Measurements from ENCODE around the gene CFAP92. TPM values are rescaled to one million over a fixed set of nuclear protein-coding genes. Genes with fewer than 3 reads are reported as not detected.

The CFAP92 gene
- total RNA-seq, 1 donor from 2014 or later, result 0.52 TPM

- Mint-ChIP-seq H3K36me3 (ENCODE audit: low read depth, unreplicated experiment) (no peaks in the 10 kb centered on the region), H3K4me3 (ENCODE audit: unreplicated experiment) (no peak overlapping the region), H3K4me1 (ENCODE audit: low read depth, unreplicated experiment) (no peaks in the 10 kb centered on the region), H3K27me3 (ENCODE audit: low read depth, unreplicated experiment) (peaks cover 33% of the 10 kb centered on the region), H3K9me3 (ENCODE audit: unreplicated experiment) (peaks cover 3% of the 10 kb centered on the region), H3K27ac (ENCODE audit: unreplicated experiment) (no peak overlapping the region)
- H3K4me3 ChIP-seq (ENCODE audit: insufficient read depth, low read depth, low read length), result no peak overlapping the region
- DNase-seq (ENCODE audit: low read depth) (no peak), FAIRE-seq (no peak)
- H3K79me2 ChIP-seq (ENCODE audit: insufficient read depth, low read length), result no peaks in the 10 kb centered on the region
- no peak overlapping the region for H3K27ac ChIP-seq (ENCODE audit: low read depth, low read length)
- no peak for TF ChIP-seq CTCF (IDR thresholded peaks at IDR 0.05; ENCODE audit: insufficient read depth, low read depth, low read length)
- no peak for TF ChIP-seq EZH2 (IDR thresholded peaks at IDR 0.05; ENCODE audit: insufficient read depth, low read length)
- no peaks in the 10 kb centered on the region for H3K36me3 ChIP-seq (ENCODE audit: insufficient read depth, low read length)
- no peaks in the 10 kb centered on the region for H3K27me3 ChIP-seq (ENCODE audit: insufficient read depth, low read length)
- no peaks in the 10 kb centered on the region for H3K9me3 ChIP-seq (ENCODE audit: insufficient read depth, low read depth, low read length)
- no peaks in the 10 kb centered on the region for H4K20me1 ChIP-seq (ENCODE audit: insufficient read depth, low read length)
- H3K4me1 ChIP-seq (ENCODE audit: insufficient read depth, low read length), result no peaks in the 10 kb centered on the region
- H3K4me2 ChIP-seq (ENCODE audit: low read length), result no peak overlapping the region
- no peak overlapping the region for H2AFZ ChIP-seq (ENCODE audit: low read depth, low read length)
- H3K9ac ChIP-seq (ENCODE audit: low read length), result no peak overlapping the region
These were observed 40.8 kb upstream of the CFAP92 start for GRCh38 chr3:129034642-129035041.

- Histone ChIP-seq H4K20me1 (ENCODE audit: insufficient read depth, low read length) (no peaks in the 10 kb centered on the region), H3K79me2 (ENCODE audit: insufficient read depth, low read length) (no peaks in the 10 kb centered on the region), H3K4me1 (ENCODE audit: insufficient read depth, low read length) (no peaks in the 10 kb centered on the region), H3K9me3 (ENCODE audit: insufficient read depth, low read depth, low read length) (no peaks in the 10 kb centered on the region), H3K36me3 (ENCODE audit: insufficient read depth, low read length) (no peaks in the 10 kb centered on the region), H3K9ac (ENCODE audit: low read length) (no peak overlapping the region), H2AFZ (ENCODE audit: low read depth, low read length) (no peak overlapping the region), H3K4me2 (ENCODE audit: low read length) (no peak overlapping the region), H3K4me3 (ENCODE audit: insufficient read depth, low read depth, low read length) (no peak overlapping the region), H3K27ac (ENCODE audit: low read depth, low read length) (no peak overlapping the region), H3K27me3 (ENCODE audit: insufficient read depth, low read length) (no peaks in the 10 kb centered on the region)
- H3K27me3 Mint-ChIP-seq (ENCODE audit: low read depth, unreplicated experiment), result peaks cover 31% of the 10 kb centered on the region
- no peak overlapping the region for H3K4me3 Mint-ChIP-seq (ENCODE audit: unreplicated experiment)
- DNase-seq (ENCODE audit: low read depth) (no peak), FAIRE-seq (no peak)
- H3K27ac Mint-ChIP-seq (ENCODE audit: unreplicated experiment), result peak overlapping the region; percentile 66
- no peaks in the 10 kb centered on the region for H3K36me3 Mint-ChIP-seq (ENCODE audit: low read depth, unreplicated experiment)
- no peak for TF ChIP-seq CTCF (IDR thresholded peaks at IDR 0.05; ENCODE audit: insufficient read depth, low read depth, low read length)
- TF ChIP-seq EZH2 (IDR thresholded peaks at IDR 0.05; ENCODE audit: insufficient read depth, low read length), result no peak
- no peaks in the 10 kb centered on the region for H3K4me1 Mint-ChIP-seq (ENCODE audit: low read depth, unreplicated experiment)
- H3K9me3 Mint-ChIP-seq (ENCODE audit: unreplicated experiment), result peaks cover 3% of the 10 kb centered on the region
These were observed 39.9 kb upstream of the CFAP92 start for GRCh38 chr3:129033633-129034321.

- TF ChIP-seq EZH2 (IDR thresholded peaks at IDR 0.05; ENCODE audit: insufficient read depth, low read length) (no peak), CTCF (IDR thresholded peaks at IDR 0.05; ENCODE audit: insufficient read depth, low read depth, low read length) (no peak)
These were observed 39.3 kb upstream of the CFAP92 start for GRCh38 chr3:129033151-129033550.

More at GRCh38 chr3:129033151-129033550, 39.3 kb upstream of the CFAP92 start:
- Mint-ChIP-seq H3K27ac (ENCODE audit: unreplicated experiment) (no peak overlapping the region), H3K4me1 (ENCODE audit: low read depth, unreplicated experiment) (no peaks in the 10 kb centered on the region), H3K4me3 (ENCODE audit: unreplicated experiment) (no peak overlapping the region), H3K36me3 (ENCODE audit: low read depth, unreplicated experiment) (no peaks in the 10 kb centered on the region), H3K27me3 (ENCODE audit: low read depth, unreplicated experiment) (peaks cover 28% of the 10 kb centered on the region), H3K9me3 (ENCODE audit: unreplicated experiment) (peaks cover 3% of the 10 kb centered on the region)
- H3K9ac ChIP-seq (ENCODE audit: low read length), result no peak overlapping the region
- no peaks in the 10 kb centered on the region for H3K36me3 ChIP-seq (ENCODE audit: insufficient read depth, low read length)
- H3K4me3 ChIP-seq (ENCODE audit: insufficient read depth, low read depth, low read length), result no peak overlapping the region
- no peaks in the 10 kb centered on the region for H3K4me1 ChIP-seq (ENCODE audit: insufficient read depth, low read length)
- H3K79me2 ChIP-seq (ENCODE audit: insufficient read depth, low read length), result no peaks in the 10 kb centered on the region
- H3K27ac ChIP-seq (ENCODE audit: low read depth, low read length), result no peak overlapping the region
- H3K4me2 ChIP-seq (ENCODE audit: low read length), result no peak overlapping the region
- no peaks in the 10 kb centered on the region for H4K20me1 ChIP-seq (ENCODE audit: insufficient read depth, low read length)
- H3K27me3 ChIP-seq (ENCODE audit: insufficient read depth, low read length), result no peaks in the 10 kb centered on the region
- FAIRE-seq, result no peak
- no peak for DNase-seq (ENCODE audit: low read depth)
- H2AFZ ChIP-seq (ENCODE audit: low read depth, low read length), result no peak overlapping the region
- H3K9me3 ChIP-seq (ENCODE audit: insufficient read depth, low read depth, low read length), result no peaks in the 10 kb centered on the region
